IMR-90 (cell line): ENCODE data around the gene MRPS7. TPM values are rescaled to one million over a fixed set of nuclear protein-coding genes. Genes with fewer than 3 reads are reported as not detected.

Experiments used
- ATAC-seq: fragments of 200-7000 bp; cut with Tn5 transposase; 2 replicates; pipeline ENCODE4 v1.9.1; 2020; ENCODE audit warnings: low read depth, mild to moderate bottlenecking, moderate library complexity
- BruUV-seq: library from RNA; stranded (reverse); fragments of 400-500 nt; replicated peaks from 2 replicates; lab custom pipeline; 2021; lab: Mats Ljungman, UMichigan
- CTCF ChIA-PET: fragments of 300-600 bp; formaldehyde crosslinking; extraction: SDS; loops from one replicate; lab custom pipeline; 2021; ENCODE audit warnings: antibody characterized with exemption; lab: Yijun Ruan, JAX
- POLR2A ChIA-PET: fragments of 300-600 bp; sonication (Branson Sonifier 250); formaldehyde crosslinking; loops from one replicate; lab custom pipeline; 2022; ENCODE audit warnings: antibody characterized with exemption; ENCODE audit not compliant: unreplicated experiment; lab: Charles Lee
- DNase-seq: peaks from one replicate; pipeline ENCODE4 v3.0.0; 2013
- H2AFZ ChIP-seq: replicated peaks from 2 replicates; pipeline ENCODE3; 2013; ENCODE audit warnings: low read length, mild to moderate bottlenecking; ENCODE audit not compliant: poor library complexity
- H2AK5ac ChIP-seq: 2 replicates; pipeline ENCODE4 v1.6.1; 2013; ENCODE audit warnings: low read depth, low read length, inconsistent platforms
- H2AK9ac ChIP-seq: replicated peaks from 2 replicates; pipeline ENCODE3; 2013; ENCODE audit warnings: mild to moderate bottlenecking, low read depth, low read length, moderate library complexity; ENCODE audit not compliant: poor library complexity
- H2BK120ac ChIP-seq: 2 replicates; pipeline ENCODE4 v1.6.1; 2013; ENCODE audit warnings: low read depth, low read length, inconsistent platforms
- H2BK15ac ChIP-seq: 3 replicates; pipeline ENCODE4 v1.6.1; 2013; ENCODE audit warnings: low read depth, low read length, inconsistent platforms
- H2BK20ac ChIP-seq: 2 replicates; pipeline ENCODE4 v1.6.1; 2013; ENCODE audit warnings: low read depth, mild to moderate bottlenecking, inconsistent platforms, low read length, moderate library complexity
- H2BK5ac ChIP-seq: 2 replicates; pipeline ENCODE4 v1.6.1; 2013; ENCODE audit warnings: mild to moderate bottlenecking, low read depth, low read length, inconsistent platforms; ENCODE audit not compliant: poor library complexity, severe bottlenecking
- H3K14ac ChIP-seq: replicated peaks from 2 replicates; pipeline ENCODE4 v1.6.1; 2013; ENCODE audit warnings: low read depth, low read length, inconsistent platforms
- H3K18ac ChIP-seq: 2 replicates; pipeline ENCODE4 v1.6.1; 2013; ENCODE audit warnings: low read depth, low read length, control low read depth
- H3K23ac ChIP-seq: 2 replicates; pipeline ENCODE4 v1.6.1; 2013; ENCODE audit warnings: low read depth, low read length, inconsistent platforms
- H3K27ac ChIP-seq: 2 replicates; pipeline ENCODE4 v1.5.1; 2013; ENCODE audit warnings: mild to moderate bottlenecking, control low read depth, low read length; ENCODE audit not compliant: insufficient read depth
- H3K27me3 ChIP-seq: 2 replicates; pipeline ENCODE4 v1.6.1; 2013; ENCODE audit warnings: low read length; ENCODE audit not compliant: control insufficient read depth, insufficient read depth
- H3K36me3 ChIP-seq: 2 replicates; pipeline ENCODE4 v1.6.1; 2013; ENCODE audit warnings: low read length, mixed read lengths; ENCODE audit not compliant: control insufficient read depth, insufficient read depth
- H3K4ac ChIP-seq: 2 replicates; pipeline ENCODE4 v1.6.1; 2013; ENCODE audit warnings: low read depth, low read length, inconsistent platforms
- H3K4me1 ChIP-seq: 2 replicates; pipeline ENCODE4 v1.6.1; 2013; ENCODE audit warnings: low read length, mixed read lengths; ENCODE audit not compliant: control insufficient read depth, insufficient read depth
- H3K4me2 ChIP-seq: 2 replicates; pipeline ENCODE4 v1.6.1; 2013; ENCODE audit warnings: low read depth, mild to moderate bottlenecking, control low read depth, low read length, moderate library complexity
- H3K4me3 ChIP-seq: 2 replicates; pipeline ENCODE4 v1.5.1; 2013; ENCODE audit warnings: low read depth, mild to moderate bottlenecking, control low read depth, low read length, moderate library complexity; ENCODE audit not compliant: insufficient read depth
- H3K56ac ChIP-seq: 2 replicates; pipeline ENCODE4 v1.6.1; 2013; ENCODE audit warnings: low read length, inconsistent platforms; ENCODE audit not compliant: insufficient read depth; ENCODE audit errors: extremely low read depth
- H3K79me1 ChIP-seq, 2 experiments: 2 replicates each; pipeline ENCODE4 v1.6.1; 2013; ENCODE audit warnings: low read length in 2 of 2, inconsistent platforms in 1 of 2, low read depth in 1 of 2
- H3K9ac ChIP-seq: 2 replicates; pipeline ENCODE4 v1.6.1; 2013; ENCODE audit warnings: low read depth, low read length, control low read depth
- H3K9me1 ChIP-seq: 2 replicates; pipeline ENCODE4 v1.6.1; 2013; ENCODE audit warnings: low read length, inconsistent platforms; ENCODE audit not compliant: insufficient read depth
- H3K9me3 ChIP-seq: 2 replicates; pipeline ENCODE4 v1.6.1; 2013; ENCODE audit warnings: low read length; ENCODE audit not compliant: control insufficient read depth, insufficient read depth
- H4K20me1 ChIP-seq: 2 replicates; pipeline ENCODE4 v1.6.1; 2013; ENCODE audit warnings: low read length, inconsistent platforms; ENCODE audit not compliant: insufficient read depth
- H4K5ac ChIP-seq: 2 replicates; pipeline ENCODE4 v1.6.1; 2013; ENCODE audit warnings: mild to moderate bottlenecking, low read depth, low read length, control low read depth
- H4K8ac ChIP-seq, 2 experiments: 2 replicates each; pipeline ENCODE4 v1.6.1; 2013; ENCODE audit warnings: low read depth in 2 of 2, low read length in 2 of 2, control low read depth in 1 of 2, inconsistent platforms in 1 of 2
- H4K91ac ChIP-seq: 2 replicates; pipeline ENCODE4 v1.6.1; 2013; ENCODE audit warnings: low read depth, low read length, inconsistent platforms; ENCODE audit not compliant: insufficient read depth
- BHLHE40 ChIP-seq: fragments of 150-350 bp; IDR thresholded peaks from 2 replicates; pipeline ENCODE4 v1.6.1; 2016; ENCODE audit warnings: mild to moderate bottlenecking, low read depth, low read length
- CEBPB ChIP-seq: IDR thresholded peaks from 2 replicates; pipeline ENCODE4 v1.6.1; 2012; ENCODE audit warnings: low read depth, low read length, improper control_type of control experiment
- CHD1 ChIP-seq: IDR thresholded peaks from 2 replicates; pipeline ENCODE4 v1.6.1; 2012; ENCODE audit warnings: low read depth, low read length, improper control_type of control experiment
- CTCF ChIP-seq: conservative IDR thresholded peaks from 2 replicates; pipeline ENCODE4 v1.5.1; 2012; ENCODE audit warnings: mild to moderate bottlenecking, low read depth, low read length, improper control_type of control experiment
- ELK1 ChIP-seq: fragments of 150-350 bp; IDR thresholded peaks from 2 replicates; pipeline ENCODE4 v1.6.1; 2016; ENCODE audit warnings: low read depth, mild to moderate bottlenecking, low read length, moderate library complexity, borderline replicate concordance
- FOS ChIP-seq: fragments of 150-350 bp; IDR thresholded peaks from 2 replicates; pipeline ENCODE4 v1.6.1; 2016; ENCODE audit warnings: low read depth, low read length
- MAFK ChIP-seq: IDR thresholded peaks from 2 replicates; pipeline ENCODE4 v1.6.1; 2012; ENCODE audit warnings: low read depth, low read length, improper control_type of control experiment
- MAZ ChIP-seq: IDR thresholded peaks from 2 replicates; pipeline ENCODE4 v1.6.1; 2012; ENCODE audit warnings: low read depth, mild to moderate bottlenecking, low read length, improper control_type of control experiment, moderate library complexity, borderline replicate concordance
- MXI1 ChIP-seq: IDR thresholded peaks from 2 replicates; pipeline ENCODE4 v1.6.1; 2012; ENCODE audit warnings: low read depth, mild to moderate bottlenecking, low read length, moderate library complexity, borderline replicate concordance
- NFE2L2 ChIP-seq: fragments of 150-350 bp; IDR thresholded peaks from 2 replicates; pipeline ENCODE4 v1.6.1; 2016; ENCODE audit warnings: low read depth, mild to moderate bottlenecking, low read length
- POLR2A ChIP-seq: IDR thresholded peaks from 2 replicates; pipeline ENCODE4 v1.6.1; 2012; ENCODE audit warnings: mild to moderate bottlenecking, low read depth, low read length
- RAD21 ChIP-seq: IDR thresholded peaks from 2 replicates; pipeline ENCODE4 v1.6.1; 2012; ENCODE audit warnings: low read length, improper control_type of control experiment
- RCOR1 ChIP-seq: IDR thresholded peaks from 2 replicates; pipeline ENCODE4 v1.6.1; 2012; ENCODE audit warnings: mild to moderate bottlenecking, low read length, improper control_type of control experiment; ENCODE audit not compliant: insufficient replicate concordance
- RFX5 ChIP-seq: IDR thresholded peaks from 2 replicates; pipeline ENCODE4 v1.8.0; 2012; ENCODE audit warnings: low read depth, mild to moderate bottlenecking, low read length, moderate library complexity
- SMC3 ChIP-seq: fragments of 150-350 bp; IDR thresholded peaks from 2 replicates; pipeline ENCODE4 v1.6.1; 2016; ENCODE audit warnings: low read depth, mild to moderate bottlenecking, antibody characterized with exemption, low read length, moderate library complexity
- USF2 ChIP-seq: fragments of 150-350 bp; IDR thresholded peaks from 2 replicates; pipeline ENCODE4 v1.6.1; 2017; ENCODE audit warnings: mild to moderate bottlenecking, antibody characterized with exemption, low read length, low read depth
- WGBS, 2 experiments: methylation state at CpG; one replicate each; pipeline versions ENCODE4 v1.1.5 to v1.1.7; 2013; ENCODE audit warnings: missing lambda C conversion rate in 2 of 2; ENCODE audit not compliant: insufficient read length in 1 of 2; ENCODE audit errors: extremely low coverage in 2 of 2; 5-methylcytosine and 5-hydroxymethylcytosine counted together
- dilution Hi-C: fragments of 300-500 bp; cut with HindIII; formaldehyde crosslinking; loops from one replicate; pipeline ENCODE4 v1.14.3; 2018; ENCODE audit warnings: low sequenced_read_pairs; ENCODE audit not compliant: unreplicated experiment
- in situ Hi-C: fragments of 300-500 bp; cut with MboI; formaldehyde crosslinking; loops from 3 replicates; pipeline ENCODE4 v1.14.3; 2019; ENCODE audit warnings: low sequenced_read_pairs, inconsistent platforms, mixed read lengths
- intact Hi-C: fragments of 100-400 bp; cut with micrococcal nuclease; formaldehyde crosslinking; loops from 2 replicates; pipeline ENCODE4 v1.10.0; 2022
- polyA plus RNA-seq, 3 experiments: library from polyadenylated mRNA; depleted of rRNA; stranded (reverse); fragments of >200 nt; gene quantifications; 2 replicates each; pipeline ENCODE4 v1.2.3, GENCODE V29; 2012; ENCODE audit warnings: low replicate concordance in 1 of 3
- total RNA-seq: library from RNA; depleted of rRNA; stranded (reverse); fragments of >200 nt; gene quantifications from 2 replicates; pipeline ENCODE4 v1.2.3, GENCODE V29; 2012

MRPS7 gene
- total and polyA plus RNA-seq, 2 of the 4 experiments (the other 2 are of a cell fraction) = 55.9 to 60.5 TPM

DNA sequence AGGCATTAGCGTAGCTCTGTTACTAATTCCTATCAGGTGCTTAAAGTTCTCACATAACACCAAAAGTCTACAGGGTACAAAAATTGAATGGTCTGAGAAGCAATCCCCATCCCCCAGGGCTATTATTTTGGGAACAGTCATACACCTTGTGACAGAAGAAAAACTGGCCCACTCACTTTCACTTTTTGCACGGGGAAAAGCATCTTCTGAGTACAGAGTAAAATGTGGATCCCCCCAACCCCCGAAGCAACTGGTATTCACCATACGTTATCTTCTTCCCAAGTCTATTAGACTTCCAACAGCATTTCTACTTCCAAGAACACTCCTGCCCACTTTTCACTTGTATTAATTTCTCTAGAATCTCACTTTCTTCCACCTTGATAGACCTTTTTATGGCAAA is 12.1 kb upstream of the MRPS7 start:
- Histone ChIP-seq H3K4ac (no peak overlapping the region), H3K79me1 (peaks cover 10 to 51% of the 10 kb centered on the region in 2 experiments; a peak in 3 of 4 replicates), H3K4me2 (no peak overlapping the region), H3K4me3 (no peak overlapping the region), H3K14ac (no peak overlapping the region), H3K23ac (no peak overlapping the region), H3K27ac (no peak overlapping the region), H4K20me1 (peaks cover 34% of the 10 kb centered on the region), H3K9me3 (no peaks in the 10 kb centered on the region), H3K4me1 (peaks cover 3% of the 10 kb centered on the region; the same call in 1 of the 2 replicates), H2BK120ac (no peak overlapping the region), H4K5ac (no peak overlapping the region), H2AFZ (no peak overlapping the region), H2BK20ac (no peak overlapping the region), H3K27me3 (no peaks in the 10 kb centered on the region), H2BK15ac (no peak overlapping the region), H3K36me3 (peaks cover 19% of the 10 kb centered on the region), H4K8ac (no peak overlapping the region), H3K56ac (no peak overlapping the region), H2AK5ac (no peak overlapping the region), H2AK9ac (no peak overlapping the region), H3K9me1 (0 out of 2 replicates have a peak, but pooled peaks cover 6% of the 10 kb centered on the region), H4K91ac (no peak overlapping the region), H3K18ac (no peak overlapping the region), H3K9ac (no peak overlapping the region), H2BK5ac (no peak overlapping the region)
- CTCF ChIA-PET = interaction anchor here (1.4 to 2.1 kb wide), 2 partner anchors 9 to 21 kb away, joined by 4 to 7 read pairs; partner anchors contain the start of gene MIF4GD
- dilution Hi-C loops = no loop called here
- intact Hi-C loops = no loop called here
- POLR2A ChIA-PET = no interaction called here
- ATAC-seq (no peak), DNase-seq (no peak)
- TF ChIP-seq MAFK (no peak), CEBPB (no peak), RCOR1 (no peak), BHLHE40 (no peak), POLR2A (no peak), CHD1 (no peak), RAD21 (no peak), MAZ (no peak), RFX5 (no peak), SMC3 (no peak), CTCF (no peak), MXI1 (no peak), FOS (no peak), ELK1 (no peak), USF2 (no peak), NFE2L2 (no peak)
- in situ Hi-C loops = no loop called here
- 86% methylated on average over 1 of the region's 4 CpGs; no CpG with 5 or more reads in 1 of the 2 experiments for WGBS, 2 experiments
- no TSS peak for BruUV-seq
